Measurements from ENCODE around the gene NKTR.

GRCh38 chr3:42681361-42682038, 81.0 kb downstream of the NKTR start:
- no peak for TF ChIP-seq CTCF (conservative IDR thresholded peaks at IDR 0.05; ENCODE audit: low read depth, low read length)
- TF ChIP-seq EZH2 (IDR thresholded peaks at IDR 0.05; ENCODE audit: borderline replicate concordance, low read depth, low read length, poor library complexity, severe bottlenecking) = no peak

Measured in A673 (cell line).